Stimulated activated CD4-positive, alpha-beta T cell treated with anti-CD3 and anti-CD28 coated beads, Interleukin-2, amount 100 ng/mL, for 4 hours (primary cell): ENCODE results near the gene ACAP2.
"Not testable (repeated sequence)": the region's sequence is repeated elsewhere in the genome, so short reads cannot be mapped to it uniquely, and the experiment has no call there.

Source experiments
- DNase-seq: peaks from one replicate; pipeline ENCODE4 v3.0.0-alpha.2; 2020; ENCODE audit warnings: low read depth

Gene ACAP2

DNA sequence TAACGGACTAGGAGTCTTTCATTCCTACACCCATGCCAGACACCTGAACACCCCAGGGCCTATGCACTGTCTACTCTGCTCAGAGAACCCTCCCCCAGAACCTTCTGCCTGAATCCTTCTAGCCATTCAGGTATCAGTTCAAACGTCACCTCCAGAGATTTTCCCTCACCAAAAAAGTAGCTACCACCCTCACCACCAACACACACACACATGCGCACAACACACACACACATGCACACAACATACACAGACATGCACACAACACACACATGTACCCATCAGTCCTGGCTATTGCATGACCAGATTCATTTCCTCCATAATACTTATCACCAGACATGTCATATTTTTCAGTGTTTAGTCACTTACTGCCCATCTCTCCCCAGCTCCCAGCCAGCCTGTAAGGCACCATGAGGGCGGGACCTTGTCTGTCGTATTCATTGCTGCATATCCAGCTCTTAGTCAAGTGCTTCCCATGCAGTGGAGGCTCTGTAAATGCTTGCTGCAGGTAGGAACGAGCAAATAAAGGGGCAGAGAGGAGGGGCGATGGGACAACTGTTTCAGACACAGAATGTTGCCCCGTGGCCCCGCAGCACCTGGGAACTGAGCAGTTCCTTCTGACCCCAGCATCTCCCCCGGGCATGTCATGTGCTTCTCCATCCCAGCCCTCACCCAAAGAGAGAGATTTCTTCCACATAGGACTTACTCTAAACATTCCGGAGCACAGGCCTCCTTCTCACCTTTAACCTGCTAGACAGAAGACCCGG lies 201.0 kb downstream of the ACAP2 start:
- DNase-seq, result no peak

DNA sequence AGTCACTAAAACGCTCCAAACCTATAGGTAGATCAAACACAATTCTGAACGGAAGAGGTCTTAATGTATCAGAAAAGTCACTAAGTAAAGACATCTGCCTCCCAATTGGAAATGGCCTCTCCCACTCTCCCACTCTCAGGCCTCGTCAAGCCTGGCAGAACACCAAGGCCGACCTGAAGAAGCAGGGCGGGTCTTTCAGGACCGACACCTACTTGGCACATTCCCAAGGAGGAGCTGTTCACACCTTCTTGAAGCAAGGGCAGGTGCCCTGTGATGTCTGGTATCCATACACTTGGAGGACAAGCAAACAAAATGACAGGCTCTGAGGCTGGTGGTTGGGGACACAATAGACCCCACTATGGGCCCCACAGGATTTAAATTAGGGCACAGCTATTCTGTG lies 201.9 kb downstream of the ACAP2 start:
- no peak for DNase-seq

DNA sequence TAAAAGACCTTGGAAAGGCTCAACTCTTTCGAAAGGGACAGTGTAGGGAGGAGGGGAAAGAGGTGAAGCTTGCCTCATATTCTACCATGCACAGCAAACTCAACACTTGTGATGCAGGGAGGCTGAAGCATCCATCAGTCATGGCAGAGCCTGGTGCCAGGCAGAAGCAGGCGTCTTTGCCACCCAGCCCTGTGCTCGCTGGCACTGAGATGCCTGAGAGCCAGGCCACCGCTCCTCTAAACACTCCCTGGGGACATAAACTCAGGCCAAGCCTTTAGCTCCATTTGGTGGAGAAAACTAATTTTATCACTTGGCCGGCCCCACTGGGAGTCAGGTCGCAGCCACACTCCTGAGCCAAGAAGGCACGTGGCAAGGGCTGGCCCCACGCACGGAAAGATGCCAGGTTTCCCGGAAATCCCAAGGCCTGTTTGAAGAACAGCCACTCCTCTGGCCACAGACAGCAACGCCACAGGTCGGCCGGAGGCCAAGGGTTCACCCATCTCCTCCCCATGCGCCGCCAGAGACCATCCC lies 202.6 kb downstream of the ACAP2 start:
- no peak for DNase-seq

DNA sequence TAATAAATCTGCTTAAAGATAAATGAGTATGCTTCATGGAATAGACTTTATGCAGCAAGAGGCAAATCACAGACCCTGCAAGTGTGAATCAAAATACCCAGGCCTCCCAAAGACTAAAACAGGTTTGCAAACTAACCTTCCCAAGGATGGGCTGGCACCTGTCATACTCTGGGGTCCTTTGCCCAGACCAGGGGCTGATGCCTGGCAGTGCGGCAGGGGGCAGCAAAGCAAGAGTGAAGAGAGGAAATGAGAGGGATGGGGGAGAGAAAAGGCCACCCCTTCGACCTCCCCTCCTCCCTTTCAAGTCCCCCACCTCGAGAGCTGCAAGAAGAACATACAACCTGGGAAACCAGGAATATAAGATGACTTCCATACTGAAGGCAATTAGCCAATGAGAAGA lies 203.7 kb downstream of the ACAP2 start:
- DNase-seq, result no peak

DNA sequence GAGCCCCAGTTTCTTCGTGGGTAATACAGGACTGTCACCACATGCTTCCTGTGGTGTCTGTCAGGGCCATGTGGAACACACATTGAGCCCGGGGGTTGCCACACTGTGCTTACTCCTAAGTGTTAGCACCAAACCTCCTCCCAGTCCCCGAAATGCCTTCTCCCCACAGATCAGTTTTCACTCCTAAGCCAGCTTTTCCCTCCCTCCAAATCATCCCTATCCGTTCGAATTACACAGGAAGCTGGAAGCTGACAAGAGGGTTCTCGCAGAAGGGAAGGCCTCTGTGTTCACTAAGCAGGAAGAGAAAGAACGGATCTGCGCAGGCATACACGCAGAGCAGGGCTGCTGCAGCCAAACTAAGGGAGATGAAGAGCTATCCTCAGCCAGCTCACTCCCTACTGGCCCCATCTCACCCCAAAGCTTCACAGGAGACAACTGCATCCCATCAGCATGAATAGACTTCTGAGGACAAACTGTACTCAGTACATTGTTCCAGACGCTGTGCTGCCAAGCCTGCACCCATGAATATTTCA lies 204.2 kb downstream of the ACAP2 start:
- DNase-seq, result no peak

DNA sequence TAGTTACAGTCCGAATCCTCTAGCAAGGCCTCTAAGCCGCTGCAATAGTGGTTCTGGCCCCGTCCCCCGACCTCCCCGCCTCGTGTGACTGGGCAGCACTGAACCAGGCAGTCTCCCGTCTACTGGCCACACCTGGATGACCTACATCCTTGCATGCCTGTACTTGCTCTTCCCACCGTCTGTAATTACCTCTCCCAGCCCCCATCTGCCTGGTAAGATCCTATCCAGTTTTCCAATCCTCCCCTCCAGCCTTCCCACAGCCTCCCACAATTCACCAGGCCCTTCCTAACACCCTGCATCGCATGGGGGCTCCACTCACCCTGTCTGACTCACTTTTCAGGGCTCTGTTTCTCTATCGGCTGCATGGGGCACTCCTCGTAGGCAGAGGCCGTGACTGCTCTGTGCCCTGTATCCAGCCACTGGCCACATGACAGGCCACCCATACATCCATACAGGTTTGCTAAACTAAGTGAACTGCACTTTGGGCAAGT lies 204.7 kb downstream of the ACAP2 start:
- DNase-seq, result no peak

DNA sequence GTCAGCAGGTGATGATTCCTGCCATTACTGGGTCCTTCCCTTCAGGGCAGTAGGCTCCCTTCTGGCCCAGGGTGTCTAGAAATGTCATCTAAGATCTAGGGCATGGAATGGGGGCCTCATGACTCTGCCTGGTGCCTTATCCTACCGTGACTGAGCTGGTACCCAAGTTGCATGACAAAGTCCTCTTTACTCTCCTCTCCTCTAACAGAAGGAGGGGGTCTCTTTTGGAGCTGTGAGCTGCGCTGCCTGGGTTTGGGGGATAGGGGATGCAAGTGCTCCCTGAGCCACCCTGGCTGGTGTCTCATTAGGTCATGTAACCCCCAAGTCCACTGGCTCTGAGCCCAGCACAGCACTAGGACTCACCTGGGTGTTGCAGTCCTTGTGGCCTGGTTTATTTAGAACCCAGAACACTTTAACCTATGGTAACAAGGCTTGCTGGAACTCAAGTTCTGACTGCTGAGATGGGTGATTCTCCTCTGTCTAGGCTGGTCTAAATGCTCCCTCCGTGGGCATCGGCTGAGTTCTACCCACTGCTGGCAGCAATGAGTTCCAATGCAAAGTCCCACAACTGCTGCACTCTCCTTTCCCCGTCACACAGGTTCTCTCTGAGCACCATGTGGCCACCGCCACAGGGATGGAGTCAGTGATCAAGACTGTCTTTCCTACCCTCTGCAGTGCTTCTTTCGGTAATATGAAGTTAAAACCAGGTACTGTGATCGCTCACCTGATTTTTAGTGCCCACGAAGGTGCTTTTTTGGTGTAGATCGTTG lies 205.8 kb downstream of the ACAP2 start:
- DNase-seq, result no peak

DNA sequence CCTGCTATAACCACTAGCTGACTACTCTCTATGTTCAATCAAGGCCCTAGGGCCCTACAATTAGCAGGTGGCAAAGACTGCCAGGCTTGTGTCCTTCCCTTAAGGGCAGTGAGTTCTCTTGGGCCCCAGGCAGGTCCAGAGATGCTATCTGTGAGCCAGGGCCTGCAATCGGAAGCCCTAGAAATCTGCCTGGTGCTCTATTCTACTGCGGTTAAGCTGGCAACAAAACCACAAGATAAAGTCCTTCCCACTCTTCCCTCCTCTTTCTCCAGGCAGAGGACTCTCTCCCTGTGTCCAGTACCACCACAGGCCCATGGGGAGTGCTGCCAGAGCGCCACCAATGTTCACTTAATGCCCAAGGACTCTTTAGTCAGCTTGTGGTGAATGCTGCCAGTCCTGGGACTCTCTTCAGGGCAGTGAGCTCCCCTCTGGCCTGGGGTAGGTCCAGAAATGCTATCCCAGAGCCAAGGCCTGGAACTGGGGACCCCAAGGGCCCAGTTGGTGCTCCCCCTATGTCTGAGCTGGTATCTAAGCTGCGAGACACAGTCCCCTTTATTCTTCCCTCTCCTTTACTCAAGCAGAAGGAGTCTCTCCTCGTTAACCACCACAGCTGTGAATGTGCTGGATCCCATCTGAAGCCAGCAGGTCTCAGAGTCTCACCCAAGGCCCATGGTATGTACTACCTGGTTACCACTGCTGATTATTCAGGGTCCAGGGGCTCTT lies 206.6 kb downstream of the ACAP2 start:
- no peak for DNase-seq

DNA sequence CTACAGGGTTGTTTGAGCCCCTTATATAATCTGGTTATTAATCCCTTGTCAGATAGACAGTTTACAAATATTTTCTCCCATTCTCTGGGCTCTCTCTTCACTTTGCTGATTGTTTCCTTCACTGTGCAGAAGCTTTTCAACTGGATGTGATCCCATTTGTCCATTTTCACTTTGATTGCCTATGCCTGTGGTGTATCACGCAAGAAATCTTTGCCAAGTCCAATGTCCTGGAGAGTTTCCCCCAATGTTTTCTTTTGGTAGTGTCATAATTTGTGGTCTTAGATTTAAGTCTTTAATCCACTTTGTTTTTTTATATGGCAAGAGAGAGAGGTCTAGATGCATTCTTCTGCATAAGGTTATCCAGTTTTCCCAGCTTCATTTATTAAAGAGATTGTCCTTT lies 212.6 kb downstream of the ACAP2 start:
- no peak for DNase-seq

DNA sequence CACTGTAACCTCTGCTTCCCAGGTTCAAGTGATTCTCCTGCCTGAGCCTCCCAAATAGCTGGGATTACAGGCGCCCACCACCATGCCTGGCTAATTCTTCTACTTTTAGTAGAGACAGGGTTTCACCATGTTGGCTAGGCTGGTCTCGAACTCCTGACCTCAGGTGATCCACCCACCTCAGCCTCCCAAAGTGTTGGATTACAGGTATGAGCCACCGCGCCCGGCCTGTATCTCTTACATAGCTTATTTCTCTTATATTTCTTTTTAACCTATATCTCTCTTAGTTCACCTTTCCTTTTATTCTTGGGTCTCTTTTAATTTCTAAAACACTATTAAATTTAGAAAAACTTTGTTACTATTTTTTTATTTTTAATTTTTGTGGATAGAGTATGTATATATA lies 213.9 kb downstream of the ACAP2 start:
- not testable (repeated sequence) for DNase-seq

DNA sequence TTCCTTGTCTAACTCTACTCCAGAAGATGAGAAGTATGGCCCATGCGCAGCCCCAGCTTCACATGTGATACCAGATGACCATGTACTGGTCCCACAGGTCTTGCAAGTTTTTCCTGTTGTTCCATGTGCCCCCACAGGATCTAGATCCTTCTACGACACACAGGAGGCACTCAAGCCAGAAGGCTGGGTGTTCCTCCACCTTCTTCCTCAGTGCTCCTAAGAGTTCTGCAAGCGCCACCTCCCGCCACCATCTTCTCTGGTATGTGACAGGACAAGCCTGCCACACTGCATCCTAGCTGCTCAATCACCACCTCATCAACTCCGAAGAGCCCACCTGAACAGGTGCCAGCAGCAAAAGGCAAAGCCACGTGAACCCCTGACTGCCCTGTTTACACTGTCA lies 214.9 kb downstream of the ACAP2 start:
- no peak for DNase-seq

DNA sequence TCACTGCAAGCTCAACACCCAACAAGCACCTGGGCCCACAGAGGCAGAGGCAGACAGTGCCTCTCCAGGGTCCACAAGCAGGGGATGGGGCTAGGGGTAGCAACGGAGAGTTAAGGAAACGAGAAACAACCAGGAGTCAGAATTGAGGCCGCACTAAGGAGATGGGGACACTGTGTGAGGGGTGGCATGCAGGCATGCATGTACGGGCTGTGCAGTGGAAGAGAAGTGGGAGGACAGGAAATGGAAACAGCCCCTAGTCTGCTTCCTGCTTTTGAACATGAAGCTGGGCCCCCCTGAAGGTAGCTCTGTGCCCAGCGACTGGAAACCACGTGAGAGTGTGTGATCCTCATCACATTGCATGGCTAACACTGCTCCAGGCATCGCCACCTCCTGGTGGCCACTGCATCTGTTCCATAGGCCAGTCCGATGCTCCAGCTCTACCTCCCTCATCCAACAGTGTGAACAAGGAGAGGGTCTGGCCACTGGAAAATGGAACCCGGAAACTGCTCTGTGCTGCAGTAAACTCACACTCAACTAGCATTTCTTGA lies 215.8 kb downstream of the ACAP2 start:
- DNase-seq, result no peak

DNA sequence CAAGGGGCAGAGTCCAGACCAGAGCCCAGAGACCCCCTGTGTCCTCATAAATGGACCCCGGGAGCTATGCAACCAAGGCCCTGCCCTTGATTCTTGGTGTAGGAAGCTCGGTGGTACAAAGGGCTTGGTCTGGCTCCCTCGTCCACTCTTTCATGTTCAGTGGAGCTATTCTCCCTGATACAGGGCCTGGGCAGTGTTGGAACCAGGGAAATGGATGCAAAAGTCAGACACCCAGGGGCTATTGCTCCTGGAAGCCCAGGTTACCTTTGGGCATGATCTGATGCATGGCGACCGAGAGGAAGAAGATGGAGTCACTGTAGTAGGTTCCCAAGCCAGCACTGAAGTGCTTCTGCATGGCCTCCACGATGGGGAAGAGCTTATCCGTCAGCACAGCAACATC lies 216.4 kb downstream of the ACAP2 start:
- DNase-seq, result no peak

DNA sequence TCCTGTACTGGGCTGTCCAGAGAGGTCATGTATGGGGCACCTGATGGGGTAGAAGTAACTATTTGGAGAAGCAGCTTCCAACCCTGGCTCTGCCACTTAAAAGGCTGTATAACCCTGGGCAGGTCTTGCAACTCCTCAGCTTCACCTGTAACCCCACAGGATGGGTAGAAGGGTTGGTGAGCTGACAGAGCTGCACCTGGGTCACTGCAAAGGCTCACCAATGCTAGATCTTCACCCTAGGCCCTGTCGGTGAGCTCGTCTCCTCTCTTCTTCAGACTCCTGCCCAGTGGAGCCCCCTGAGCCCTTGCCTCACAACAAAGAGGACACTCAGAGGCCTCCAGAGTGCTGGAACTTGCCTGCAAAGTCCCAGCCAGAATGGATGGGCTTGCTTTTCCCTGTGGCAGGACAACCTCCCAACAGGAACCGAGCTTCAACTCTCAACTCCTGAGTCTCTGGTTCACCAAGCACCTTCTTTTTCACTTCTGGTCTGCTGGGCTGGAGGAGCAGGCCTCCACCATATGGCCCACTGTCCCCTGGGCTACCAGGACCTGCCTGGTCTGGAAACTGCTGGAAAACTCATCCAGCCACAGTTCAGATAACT lies 217.7 kb downstream of the ACAP2 start:
- no peak for DNase-seq
